Fibroblast of lung (primary cell): ENCODE results near the gene CCDC74B.

Source experiments
- EZH2 ChIP-seq: IDR thresholded peaks from 2 replicates; pipeline ENCODE4 v1.5.1; 2012; ENCODE audit warnings: low read length, control low read depth, mild to moderate bottlenecking; ENCODE audit errors: missing control alignments
- TF ChIP-seq, protein P1 (sequence below), 2 donors: IDR thresholded peaks in 1 of 2; conservative IDR thresholded peaks in 1 of 2; 1 replicate in 1 of 2; 2 replicates in 1 of 2; pipeline ENCODE4 v1.5.1; 2011 to 2012; ENCODE audit warnings: low read length in 2 of 2, control low read depth in 1 of 2, inconsistent platforms in 1 of 2, low read depth in 1 of 2, mild to moderate bottlenecking in 1 of 2

DNA sequence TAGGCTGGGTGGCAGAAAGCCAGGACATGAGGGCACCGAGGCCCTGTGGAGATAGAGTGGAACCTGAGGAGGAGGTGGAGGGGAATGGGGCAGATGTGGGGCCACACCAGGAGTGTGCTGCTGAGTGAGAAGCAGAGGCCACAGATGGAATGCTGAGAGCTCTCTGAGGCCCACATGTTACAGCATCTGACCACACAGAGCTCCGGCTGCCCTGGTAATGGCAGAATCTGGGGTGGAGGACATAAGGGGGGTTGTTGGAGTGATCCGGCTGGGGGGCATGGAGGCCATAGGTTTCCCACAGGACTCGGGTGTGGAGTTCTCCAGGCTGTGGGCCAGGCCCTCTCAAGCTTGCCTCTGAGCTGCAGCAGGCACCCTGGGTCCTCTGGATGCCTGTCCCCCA is 41.0 kb upstream of the CCDC74B start:
- TF ChIP-seq, protein P1, sequence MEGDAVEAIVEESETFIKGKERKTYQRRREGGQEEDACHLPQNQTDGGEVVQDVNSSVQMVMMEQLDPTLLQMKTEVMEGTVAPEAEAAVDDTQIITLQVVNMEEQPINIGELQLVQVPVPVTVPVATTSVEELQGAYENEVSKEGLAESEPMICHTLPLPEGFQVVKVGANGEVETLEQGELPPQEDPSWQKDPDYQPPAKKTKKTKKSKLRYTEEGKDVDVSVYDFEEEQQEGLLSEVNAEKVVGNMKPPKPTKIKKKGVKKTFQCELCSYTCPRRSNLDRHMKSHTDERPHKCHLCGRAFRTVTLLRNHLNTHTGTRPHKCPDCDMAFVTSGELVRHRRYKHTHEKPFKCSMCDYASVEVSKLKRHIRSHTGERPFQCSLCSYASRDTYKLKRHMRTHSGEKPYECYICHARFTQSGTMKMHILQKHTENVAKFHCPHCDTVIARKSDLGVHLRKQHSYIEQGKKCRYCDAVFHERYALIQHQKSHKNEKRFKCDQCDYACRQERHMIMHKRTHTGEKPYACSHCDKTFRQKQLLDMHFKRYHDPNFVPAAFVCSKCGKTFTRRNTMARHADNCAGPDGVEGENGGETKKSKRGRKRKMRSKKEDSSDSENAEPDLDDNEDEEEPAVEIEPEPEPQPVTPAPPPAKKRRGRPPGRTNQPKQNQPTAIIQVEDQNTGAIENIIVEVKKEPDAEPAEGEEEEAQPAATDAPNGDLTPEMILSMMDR (conservative IDR thresholded peaks at IDR 0.05 in 1 of 2, IDR thresholded peaks at IDR 0.05 in 1 of 2; ENCODE audit: low read depth in 1 of 2, low read length in 2 of 2): no peak
- TF ChIP-seq EZH2: no peak
